AG08395 (cell line): ENCODE results near the gene PSMG4.
"Not testable (repeated sequence)": the region's sequence is repeated elsewhere in the genome, so short reads cannot be mapped to it uniquely, and the experiment has no call there.

Experiments used
- DNase-seq: peaks from one replicate; pipeline ENCODE4 v3.0.0; 2012; ENCODE audit warnings: mixed read lengths, low spot score

The PSMG4 gene

GRCh38 chr6:3230900-3231246 is 27.9 kb upstream of the PSMG4 start:
- no peak for DNase-seq

- DNase-seq = peak; percentile 81
These were observed 27.3 kb upstream of the PSMG4 start for GRCh38 chr6:3231247-3232016.

- DNase-seq = no peak
These were observed 26.5 kb upstream of the PSMG4 start for GRCh38 chr6:3232017-3232945.

GRCh38 chr6:3233321-3233720 is 25.4 kb upstream of the PSMG4 start:
- DNase-seq = no peak

GRCh38 chr6:3233904-3234303 is 24.8 kb upstream of the PSMG4 start:
- no peak for DNase-seq

GRCh38 chr6:3235486-3235885 is 23.3 kb upstream of the PSMG4 start:
- no peak for DNase-seq

- DNase-seq = no peak
These were observed 22.7 kb upstream of the PSMG4 start for GRCh38 chr6:3236005-3236404.

GRCh38 chr6:3237761-3238662 is 20.7 kb upstream of the PSMG4 start:
- peak; percentile 25 for DNase-seq

GRCh38 chr6:3239110-3239830 is 19.5 kb upstream of the PSMG4 start:
- no peak for DNase-seq

GRCh38 chr6:3240595-3240994 is 18.2 kb upstream of the PSMG4 start:
- no peak for DNase-seq

GRCh38 chr6:3241745-3242144 is 17.0 kb upstream of the PSMG4 start:
- DNase-seq = not testable (repeated sequence)

- no peak for DNase-seq
These were observed 16.0 kb upstream of the PSMG4 start for GRCh38 chr6:3242768-3243167.

- DNase-seq = no peak
These were observed 14.5 kb upstream of the PSMG4 start for GRCh38 chr6:3244003-3244831.

- DNase-seq = not testable (repeated sequence)
These were observed 13.9 kb upstream of the PSMG4 start for GRCh38 chr6:3244832-3245161.

GRCh38 chr6:3245216-3245615 is 13.5 kb upstream of the PSMG4 start:
- DNase-seq = no peak

GRCh38 chr6:3247255-3248146 is 11.2 kb upstream of the PSMG4 start:
- peak; percentile 73 for DNase-seq

GRCh38 chr6:3249821-3250220 is 8.9 kb upstream of the PSMG4 start:
- no peak for DNase-seq

GRCh38 chr6:3250231-3250675 is 8.5 kb upstream of the PSMG4 start:
- no peak for DNase-seq

GRCh38 chr6:3251462-3252314 is 7.1 kb upstream of the PSMG4 start:
- DNase-seq = peak; percentile 90
